GM18499 (cell line): Measurements from ENCODE around the gene CNTN4.

Source experiments
- ATAC-seq: cut with Tn5 transposase; IDR thresholded peaks from one replicate; pipeline ENCODE4 v1.9.1; 2021; ENCODE audit warnings: moderate number of reproducible peaks; ENCODE audit not compliant: insufficient read depth, unreplicated experiment

The CNTN4 gene

GRCh38 chr3:2568156-2568555 lies 469.5 kb downstream of the CNTN4 start:
- ATAC-seq, result no peak

- no peak for ATAC-seq
Measured at GRCh38 chr3:2568929-2569328, 470.3 kb downstream of the CNTN4 start.

GRCh38 chr3:2577571-2577970 lies 478.9 kb downstream of the CNTN4 start:
- ATAC-seq, result no peak

- no peak for ATAC-seq
Measured at GRCh38 chr3:2578560-2578959, 479.9 kb downstream of the CNTN4 start.

- ATAC-seq, result no peak
Measured at GRCh38 chr3:2579206-2579605, 480.5 kb downstream of the CNTN4 start.

- no peak for ATAC-seq
Measured at GRCh38 chr3:2583046-2583445, 484.4 kb downstream of the CNTN4 start.

GRCh38 chr3:2589336-2589969 lies 490.8 kb downstream of the CNTN4 start:
- ATAC-seq, result no peak

- ATAC-seq, result no peak
Measured at GRCh38 chr3:2595486-2595885, 496.8 kb downstream of the CNTN4 start.

GRCh38 chr3:2597615-2598014 lies 498.9 kb downstream of the CNTN4 start:
- no peak for ATAC-seq

GRCh38 chr3:2599471-2599870 lies 500.8 kb downstream of the CNTN4 start:
- ATAC-seq, result no peak

GRCh38 chr3:2603692-2604289 lies 505.1 kb downstream of the CNTN4 start:
- no peak for ATAC-seq

- ATAC-seq, result no peak
Measured at GRCh38 chr3:2614578-2614977, 515.9 kb downstream of the CNTN4 start.

- ATAC-seq, result no peak
Measured at GRCh38 chr3:2615080-2615479, 516.4 kb downstream of the CNTN4 start.

- no peak for ATAC-seq
Measured at GRCh38 chr3:2623436-2623835, 524.8 kb downstream of the CNTN4 start.

GRCh38 chr3:2628117-2628516 lies 529.5 kb downstream of the CNTN4 start:
- ATAC-seq, result no peak

GRCh38 chr3:2635511-2635910 lies 536.8 kb downstream of the CNTN4 start:
- ATAC-seq, result no peak

GRCh38 chr3:2643606-2644005 lies 544.9 kb downstream of the CNTN4 start:
- ATAC-seq, result no peak

GRCh38 chr3:2645001-2645400 lies 546.3 kb downstream of the CNTN4 start:
- ATAC-seq, result no peak

- ATAC-seq, result no peak
Measured at GRCh38 chr3:2650746-2651145, 552.1 kb downstream of the CNTN4 start.

- no peak for ATAC-seq
Measured at GRCh38 chr3:2652386-2652785, 553.7 kb downstream of the CNTN4 start.

GRCh38 chr3:2653706-2654105 lies 555.0 kb downstream of the CNTN4 start:
- ATAC-seq, result no peak

- ATAC-seq, result no peak
Measured at GRCh38 chr3:2655229-2655701, 556.6 kb downstream of the CNTN4 start.
